HepG2 (cell line): Measurements from ENCODE around the gene NUDT13. TPM values are rescaled to one million over a fixed set of nuclear protein-coding genes. Genes with fewer than 3 reads are reported as not detected.

Source experiments
- CBX2 ChIP-seq, 2 experiments: fragments of 200-600 bp in 1 of 2; sonication (generic); formaldehyde crosslinking in 1 of 2; IDR thresholded peaks; 2 replicates each; pipeline versions ENCODE4 v1.7.0 to v1.8.1; 2018 to 2022; ENCODE audit warnings: low read depth in 2 of 2, low read length in 1 of 2, mild to moderate bottlenecking in 1 of 2, missing genetic modification reagents in 1 of 2
- DZIP1 ChIP-seq: sonication (generic); formaldehyde crosslinking; IDR thresholded peaks from 2 replicates; pipeline ENCODE4 v1.5.0; 2020; ENCODE audit warnings: mild to moderate bottlenecking, missing genetic modification reagents
- KLF11 ChIP-seq: IDR thresholded peaks from 2 replicates; pipeline ENCODE4 v1.6.1; 2016; ENCODE audit warnings: missing compliant biosample characterization
- TCF7L2 ChIP-seq: IDR thresholded peaks from 2 replicates; pipeline ENCODE4 v1.6.1; 2011; ENCODE audit warnings: mild to moderate bottlenecking, low read depth, low read length, moderate library complexity
- ZNF205 ChIP-seq: IDR thresholded peaks from 2 replicates; pipeline ENCODE4 v1.6.1; 2018; ENCODE audit warnings: missing biosample characterization, missing genetic modification reagents
- ZNF280B ChIP-seq: sonication (generic); formaldehyde crosslinking; IDR thresholded peaks from 2 replicates; pipeline ENCODE4 v1.5.0; 2020; ENCODE audit warnings: missing genetic modification reagents, mild to moderate bottlenecking, borderline replicate concordance
- ZNF318 ChIP-seq: sonication (generic); formaldehyde crosslinking; IDR thresholded peaks from 2 replicates; pipeline ENCODE4 v1.4.0; 2020; ENCODE audit warnings: mild to moderate bottlenecking, missing genetic modification reagents
- ZNF350 ChIP-seq: sonication (generic); formaldehyde crosslinking; IDR thresholded peaks from 2 replicates; pipeline ENCODE4 v1.4.0; 2020; ENCODE audit warnings: mild to moderate bottlenecking, low read depth, missing genetic modification reagents, borderline replicate concordance
- ZNF552 ChIP-seq: sonication (generic); formaldehyde crosslinking; IDR thresholded peaks from 2 replicates; pipeline ENCODE4 v1.9.0; 2022; ENCODE audit warnings: missing genetic modification reagents, mild to moderate bottlenecking, borderline replicate concordance
- ZNF639 ChIP-seq: conservative IDR thresholded peaks from 2 replicates; pipeline ENCODE4 v1.6.1; 2018; ENCODE audit warnings: missing genetic modification reagents
- ZNF660 ChIP-seq: sonication (generic); formaldehyde crosslinking; IDR thresholded peaks from 2 replicates; pipeline ENCODE4 v1.5.1; 2020; ENCODE audit warnings: mild to moderate bottlenecking, low read depth, missing genetic modification reagents, borderline replicate concordance
- ZNF691 ChIP-seq: sonication (generic); formaldehyde crosslinking; IDR thresholded peaks from 2 replicates; pipeline ENCODE4 v1.4.0; 2020; ENCODE audit warnings: missing genetic modification reagents, low read depth, mild to moderate bottlenecking, borderline replicate concordance
- polyA plus RNA-seq, 8 experiments: library from polyadenylated mRNA; depleted of rRNA in 3 of 8; stranded (reverse) in 7 of 8; unstranded in 1 of 8; fragments of >200 nt; fragmentation: Illumina TruSeq in 4 of 8; extraction: Trizol in 4 of 8; gene quantifications; 2 replicates each; pipeline versions ENCODE4 v1.2.1 to v1.2.3, GENCODE V29; 2011 to 2016; ENCODE audit warnings: low read depth in 4 of 8, missing spikeins in 1 of 8, mixed read lengths in 1 of 8; ENCODE audit not compliant: insufficient read depth in 1 of 8
- total RNA-seq, 5 experiments: library from RNA; depleted of rRNA; stranded (reverse); fragments of >200 nt; fragmentation: Illumina TruSeq; extraction: Trizol; gene quantifications; 2 replicates each; pipeline ENCODE4 v1.2.3, GENCODE V29; 2016; ENCODE audit warnings: low read depth in 1 of 5

Gene NUDT13
- total and polyA plus RNA-seq, 2 of the 13 experiments (the other 11 are each of a cell fraction or from before 2014, with no cell fraction given) = 4.2 to 6.5 TPM

GRCh38 chr10:73088304-73088703 is 22.0 kb upstream of the NUDT13 start (continued):
- TF ChIP-seq ZNF318 = no peak
- TF ChIP-seq ZNF205 (CRISPR knock-in tag) = no peak
- no peak for TF ChIP-seq ZNF691 (CRISPR knock-in tag)
- TF ChIP-seq ZNF552 (CRISPR knock-in tag) = no peak
- no peak for TF ChIP-seq DZIP1 (CRISPR knock-in tag)
- TF ChIP-seq ZNF660 (CRISPR knock-in tag) = no peak
- no peak for TF ChIP-seq TCF7L2
- no peak for TF ChIP-seq KLF11 (CRISPR knock-in tag)
- no peak for TF ChIP-seq ZNF350 (CRISPR knock-in tag)
- no peak for TF ChIP-seq ZNF280B
- TF ChIP-seq CBX2 (IDR thresholded peaks at IDR 0.05; ENCODE audit: low read depth, low read length) = no peak
- no peak for TF ChIP-seq CBX2 (CRISPR knock-in tag; IDR thresholded peaks at IDR 0.05; ENCODE audit: low read depth)
- no peak for TF ChIP-seq ZNF639
